NK-92 treated with Interleukin-12 subunit alpha and Interleukin-12 subunit beta, amount 100 ng/mL, for 24 hours (cell line): ENCODE measurements around the gene PITPNM3.
"Not testable (repeated sequence)": the region's sequence is repeated elsewhere in the genome, so short reads cannot be mapped to it uniquely, and the experiment has no call there.

Experiments used
- DNase-seq: peaks from one replicate; lab custom pipeline; 2025; lab: John Stamatoyannopoulos, UW

PITPNM3 gene

DNA sequence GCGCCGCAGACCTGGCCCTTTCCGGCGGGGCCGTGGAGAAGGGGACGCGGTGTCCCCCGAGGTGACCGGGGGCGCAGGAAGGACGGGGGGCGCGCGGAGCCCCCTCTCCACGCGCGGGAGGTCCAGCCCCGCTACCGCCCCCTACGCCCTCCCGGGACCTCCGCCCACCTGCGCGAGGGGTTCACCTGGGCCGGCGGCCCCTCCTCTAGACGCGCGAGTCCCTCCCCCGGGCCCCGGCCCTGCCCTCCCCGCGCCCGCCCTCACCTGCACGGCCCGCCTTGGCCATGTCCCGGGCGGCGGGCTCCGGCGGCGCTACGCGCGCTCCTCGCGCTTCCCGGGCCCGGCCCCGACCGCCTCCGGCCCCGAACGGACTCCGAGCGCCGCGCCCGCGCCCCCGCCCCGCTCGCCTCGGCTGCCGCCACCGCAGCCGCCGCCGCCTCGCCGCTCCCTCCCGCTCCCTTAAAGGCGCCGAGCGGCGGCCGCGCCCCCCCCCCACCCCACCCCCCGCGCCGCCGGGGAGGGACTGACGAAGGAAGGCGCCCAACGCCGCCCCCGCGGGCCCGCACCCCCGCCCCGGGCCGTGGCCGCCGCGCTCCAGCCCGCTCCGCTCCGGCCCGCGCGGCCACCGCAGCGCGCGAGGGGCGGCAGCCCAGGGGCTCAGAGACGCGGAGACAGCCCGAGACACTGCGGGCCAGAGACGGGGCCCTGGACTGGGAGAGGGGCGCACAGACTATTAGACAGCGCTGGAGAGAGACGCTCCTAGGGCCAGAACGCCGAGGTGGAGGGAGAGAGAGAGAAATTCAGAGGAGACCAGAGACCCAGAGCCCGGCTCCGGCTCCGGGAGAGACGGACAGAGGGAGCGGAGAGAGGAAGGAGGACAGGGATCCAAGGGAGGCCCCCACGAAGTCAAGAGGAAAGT is at the start of gene PITPNM3:
Gene PITPNM3 (minus strand): TSS at position 435 of the 919 bp plus-strand sequence. CDS start 149 bp downstream, at position 286.
- DNase-seq = no peak

GRCh38 chr17:6605142-6605541 is 48.8 kb upstream of the PITPNM3 start:
- DNase-seq = no peak

GRCh38 chr17:6603744-6604325 is 47.5 kb upstream of the PITPNM3 start:
- DNase-seq = no peak

DNA sequence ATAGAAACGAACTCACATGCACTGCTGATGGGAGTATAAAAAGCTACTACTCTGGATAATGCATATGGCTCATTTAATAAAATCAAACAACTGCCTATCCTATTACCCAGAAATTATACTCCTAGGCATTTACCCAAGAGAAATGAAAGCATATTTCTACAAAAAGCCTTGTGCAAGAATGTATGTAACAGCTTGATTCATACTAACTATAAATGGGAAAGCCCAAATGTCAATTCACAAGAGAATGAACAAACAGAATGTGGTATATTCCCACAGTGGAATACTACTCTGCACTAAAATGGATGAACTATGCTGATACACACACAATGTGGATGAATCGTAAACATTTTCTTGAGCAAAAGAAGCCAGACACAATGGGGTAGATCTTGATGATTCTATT is 45.8 kb upstream of the PITPNM3 start:
- no peak for DNase-seq

- no peak for DNase-seq
These were observed 43.0 kb upstream of the PITPNM3 start for GRCh38 chr17:6599364-6599763.

DNA sequence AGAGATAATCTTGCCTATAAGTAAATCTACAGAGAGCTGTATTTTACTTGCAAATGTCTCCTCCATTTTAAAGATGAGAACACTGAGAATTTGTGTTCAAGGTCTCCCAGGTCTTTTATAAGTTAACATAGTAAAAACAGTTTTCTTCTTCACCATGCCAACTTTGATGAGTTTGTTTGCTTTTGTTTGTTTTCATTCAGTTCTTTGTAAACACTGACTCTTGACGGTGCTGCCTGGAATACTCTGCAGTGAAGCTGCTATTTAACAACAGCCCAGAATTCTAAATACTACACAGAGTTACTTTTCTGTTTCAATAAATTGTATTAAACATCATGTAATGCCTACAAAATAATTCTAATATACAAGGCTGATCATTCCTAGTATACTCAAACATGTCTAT is 41.4 kb upstream of the PITPNM3 start:
- no peak for DNase-seq

DNA sequence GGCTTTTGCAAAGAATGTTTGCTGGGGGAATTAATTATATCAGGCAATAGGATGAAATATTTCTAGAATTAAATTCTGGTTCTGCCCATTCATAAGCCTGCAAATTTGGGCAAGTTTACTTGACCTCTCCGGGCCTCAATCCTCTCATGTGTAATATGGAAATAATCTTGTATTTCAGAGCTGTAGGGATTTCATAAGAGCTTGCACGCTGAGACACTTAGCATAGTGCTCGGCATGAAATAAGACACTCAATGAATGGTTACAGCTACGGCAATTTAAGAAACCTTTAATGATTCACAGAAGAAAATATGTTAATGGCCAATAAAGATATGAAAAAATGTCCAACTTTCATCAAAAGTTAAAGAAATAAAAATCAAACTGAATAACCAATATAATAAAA is 40.6 kb upstream of the PITPNM3 start:
- no peak for DNase-seq

DNA sequence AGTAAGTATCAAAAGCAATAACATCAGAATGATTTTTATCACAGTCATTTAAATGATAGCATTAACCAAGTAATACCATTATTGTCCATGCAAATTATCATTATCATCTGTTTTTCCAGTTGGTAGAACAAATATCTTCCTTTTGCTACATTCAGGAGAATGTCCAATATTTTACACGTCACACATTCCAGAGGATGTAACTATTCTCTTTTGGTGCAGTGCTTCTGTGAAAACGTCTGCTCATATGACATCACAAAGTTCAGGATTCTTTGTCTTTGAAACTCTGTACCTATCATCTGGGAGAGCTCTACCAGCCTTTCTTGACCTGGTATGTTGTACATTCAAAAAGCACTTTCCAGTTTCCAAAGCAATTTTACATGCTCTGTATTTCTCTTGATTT is 40.2 kb upstream of the PITPNM3 start:
- no peak for DNase-seq

GRCh38 chr17:6596081-6596480 is 39.7 kb upstream of the PITPNM3 start:
- no peak for DNase-seq

- not testable (repeated sequence) for DNase-seq
These were observed 37.0 kb upstream of the PITPNM3 start for GRCh38 chr17:6593371-6593770.

- no peak for DNase-seq
These were observed 35.8 kb upstream of the PITPNM3 start for GRCh38 chr17:6592173-6592572.

DNA sequence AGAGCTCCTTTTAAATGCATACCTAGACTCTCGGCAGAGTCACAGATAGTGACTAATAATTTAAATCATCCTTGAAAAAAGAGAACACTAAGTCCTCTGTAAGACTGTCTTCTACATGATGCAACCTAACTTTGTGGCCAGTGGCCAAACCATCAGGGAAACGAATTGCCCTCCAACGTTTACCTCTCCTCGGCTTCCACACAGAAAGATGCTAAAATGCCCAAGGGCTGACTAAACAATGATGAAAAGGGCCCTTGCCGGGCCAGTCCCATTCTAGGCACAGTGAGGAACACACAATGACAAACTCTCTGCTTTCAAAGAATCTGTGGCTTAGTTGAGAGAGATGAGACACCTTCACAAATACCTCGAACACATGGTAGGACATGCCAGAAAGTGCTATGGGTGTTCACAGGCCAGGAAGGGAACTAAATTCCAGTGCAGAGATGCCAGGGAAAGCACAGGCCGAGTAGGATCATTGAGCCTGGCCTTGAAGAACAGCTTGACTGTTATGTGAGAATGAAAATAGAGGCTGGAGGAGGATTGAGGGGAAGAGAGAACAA is 35.3 kb upstream of the PITPNM3 start:
- DNase-seq = no peak

GRCh38 chr17:6589266-6589946 is 33.1 kb upstream of the PITPNM3 start:
- no peak for DNase-seq

DNA sequence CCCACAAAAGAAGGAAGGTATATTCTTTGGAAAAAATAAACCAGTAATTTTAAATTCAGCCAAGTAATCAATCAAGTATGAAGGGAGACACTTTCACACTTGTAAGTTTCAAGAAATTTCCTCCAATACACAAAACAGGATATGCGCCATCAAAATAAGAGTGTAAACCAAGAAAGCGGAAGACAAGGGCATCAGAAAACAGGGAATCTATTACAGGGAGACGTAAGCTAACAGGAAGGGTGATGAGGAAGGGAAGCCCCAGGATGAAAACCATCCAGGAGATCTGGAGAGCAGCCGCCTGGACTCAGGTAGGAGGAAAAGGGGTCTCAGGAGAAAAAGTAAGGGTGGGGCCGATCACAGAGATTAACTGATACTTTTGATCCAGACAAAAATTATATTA is 31.8 kb upstream of the PITPNM3 start:
- no peak for DNase-seq

GRCh38 chr17:6587310-6587709 is 31.0 kb upstream of the PITPNM3 start:
- no peak for DNase-seq

GRCh38 chr17:6583411-6583810 is 27.1 kb upstream of the PITPNM3 start:
- no peak for DNase-seq

GRCh38 chr17:6580625-6581024 is 24.3 kb upstream of the PITPNM3 start:
- no peak for DNase-seq

GRCh38 chr17:6578491-6578890 is 22.1 kb upstream of the PITPNM3 start:
- no peak for DNase-seq

GRCh38 chr17:6577686-6578263 is 21.4 kb upstream of the PITPNM3 start:
- no peak for DNase-seq

DNA sequence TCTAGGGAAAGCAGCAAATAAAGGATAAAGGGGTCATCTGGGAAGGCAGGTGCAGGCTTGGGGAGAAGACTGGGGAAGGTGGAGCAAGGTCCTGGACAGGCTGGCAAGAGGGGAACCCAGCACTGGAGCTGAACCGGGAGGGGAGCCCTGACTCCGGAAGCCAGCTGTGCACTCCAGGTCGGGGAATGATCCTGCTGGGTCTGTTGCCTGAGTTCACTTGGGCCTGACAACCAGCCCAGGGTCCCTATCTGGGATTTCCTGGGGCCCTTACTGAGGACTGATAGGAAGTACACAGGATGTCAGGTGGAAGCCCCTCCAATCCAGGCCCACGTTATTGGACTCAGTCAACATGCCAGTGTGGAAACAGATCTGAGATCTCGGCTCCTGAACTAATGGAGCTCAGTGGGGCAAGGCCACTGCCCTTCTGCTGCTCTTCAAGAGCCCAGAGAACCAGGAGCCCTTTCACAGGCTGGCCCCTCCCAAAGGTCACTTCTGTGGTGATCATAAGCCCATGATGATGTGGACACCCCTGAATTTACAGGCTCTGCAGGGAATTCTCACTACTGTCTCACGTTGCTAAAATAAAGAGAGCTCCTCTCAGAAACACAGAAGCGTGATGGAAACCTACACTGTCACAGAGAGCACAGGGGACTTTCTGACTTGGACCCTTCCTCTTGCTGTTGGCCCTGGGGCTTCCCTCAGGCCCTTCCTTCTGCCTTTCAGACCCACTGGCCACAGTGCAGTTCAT is 19.9 kb upstream of the PITPNM3 start:
- DNase-seq = no peak

- DNase-seq = no peak
These were observed 19.2 kb upstream of the PITPNM3 start for GRCh38 chr17:6575596-6575988.
